ENCODE results near the gene LAX1.
A peak's percentile ranks its signal among the peaks of the same experiment; 100 is the strongest.
"Not testable (repeated sequence)": the region's sequence is repeated elsewhere in the genome, so short reads cannot be mapped to it uniquely, and the experiment has no call there.

Gene LAX1, protein sequence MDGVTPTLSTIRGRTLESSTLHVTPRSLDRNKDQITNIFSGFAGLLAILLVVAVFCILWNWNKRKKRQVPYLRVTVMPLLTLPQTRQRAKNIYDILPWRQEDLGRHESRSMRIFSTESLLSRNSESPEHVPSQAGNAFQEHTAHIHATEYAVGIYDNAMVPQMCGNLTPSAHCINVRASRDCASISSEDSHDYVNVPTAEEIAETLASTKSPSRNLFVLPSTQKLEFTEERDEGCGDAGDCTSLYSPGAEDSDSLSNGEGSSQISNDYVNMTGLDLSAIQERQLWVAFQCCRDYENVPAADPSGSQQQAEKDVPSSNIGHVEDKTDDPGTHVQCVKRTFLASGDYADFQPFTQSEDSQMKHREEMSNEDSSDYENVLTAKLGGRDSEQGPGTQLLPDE

DNA sequence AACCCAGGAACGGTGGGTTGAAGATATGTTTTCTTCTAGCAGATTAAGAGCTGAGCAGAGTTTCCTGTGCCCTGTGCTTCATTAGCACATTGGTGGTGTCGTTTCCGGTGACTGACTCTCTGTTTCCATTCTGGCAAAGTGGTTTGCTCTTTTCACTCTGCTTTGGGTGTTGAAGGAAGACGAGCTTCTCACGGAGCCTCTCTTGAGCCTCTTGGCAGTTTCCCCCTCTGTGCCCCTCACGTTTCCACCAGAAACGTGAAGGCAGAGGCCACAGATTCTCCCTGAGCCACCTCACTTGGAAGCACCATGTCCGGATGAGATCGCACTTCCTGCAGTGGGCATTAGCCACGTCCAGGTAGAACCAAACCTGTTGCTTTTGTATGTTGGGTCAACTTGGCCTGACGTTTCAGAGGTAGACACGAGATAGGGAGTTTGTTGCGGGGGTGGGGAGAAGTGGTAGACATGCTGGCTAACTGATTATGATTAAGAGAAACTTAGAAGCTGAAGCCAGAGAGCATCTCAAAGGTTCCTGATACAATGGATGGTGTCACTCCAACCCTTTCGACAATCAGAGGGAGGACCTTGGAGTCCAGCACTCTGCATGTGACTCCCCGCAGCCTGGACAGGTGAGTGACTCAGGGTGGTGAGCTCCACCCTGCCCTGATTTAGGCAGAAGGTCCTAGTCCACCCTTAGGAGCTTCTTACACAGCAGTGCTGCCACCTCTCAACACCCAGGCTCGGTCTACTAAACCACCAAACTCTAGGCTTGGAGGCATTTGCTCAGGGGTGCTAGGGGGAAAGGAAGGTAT, at the start of gene LAX1:
LAX1 (plus strand) TSS at position 155 of the 809 bp plus-strand sequence; CDS start at position 538, 383 bp downstream.
- DNase-seq, result peak; percentile 92

- no peak for DNase-seq
Measured at GRCh38 chr1:203717120-203717519, 47.9 kb upstream of the LAX1 start.

DNA sequence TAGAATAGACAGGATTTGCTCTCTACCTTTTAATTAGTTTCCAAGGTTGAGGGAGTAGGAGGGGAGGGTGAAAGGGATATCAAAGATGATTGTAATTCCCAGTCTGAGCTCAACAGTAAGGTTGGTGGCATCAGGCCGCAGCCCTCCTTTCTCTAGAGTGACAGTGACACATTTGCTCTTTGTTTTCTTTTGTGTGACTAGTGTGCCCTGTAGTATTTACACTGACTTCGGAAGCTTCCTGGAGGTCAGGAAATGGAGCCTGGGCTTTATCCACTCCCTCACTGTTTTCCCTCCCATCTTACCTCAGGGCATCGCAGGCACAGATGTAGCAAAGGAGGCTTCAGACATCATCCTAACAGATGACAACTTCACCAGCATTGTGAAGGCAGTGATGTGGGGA, 44.7 kb upstream of the LAX1 start:
- no peak for DNase-seq

- DNase-seq, result no peak
Measured at GRCh38 chr1:203722909-203723308, 42.1 kb upstream of the LAX1 start.

DNA sequence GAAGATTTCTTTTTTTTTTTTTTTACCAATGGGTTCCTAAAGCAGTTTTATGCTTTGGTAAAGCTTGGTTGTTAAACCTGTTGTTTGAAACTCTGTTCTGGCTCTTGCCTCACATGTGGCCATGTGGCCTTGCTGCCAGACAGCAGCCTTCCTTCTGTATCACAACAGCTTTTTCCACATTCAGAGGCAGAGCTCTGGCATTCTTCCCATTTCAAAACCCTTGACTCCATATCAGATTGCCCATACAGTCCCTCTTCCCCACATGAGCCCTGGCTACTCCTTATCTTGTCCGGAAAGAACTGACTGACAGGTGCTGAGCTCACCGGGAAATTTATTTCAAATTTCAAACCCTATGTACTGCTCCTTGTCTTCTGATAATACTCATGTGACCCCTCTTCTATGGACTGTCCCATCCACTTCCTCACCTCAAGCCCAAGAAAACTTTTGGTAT, 38.5 kb upstream of the LAX1 start:
- DNase-seq, result no peak

DNA sequence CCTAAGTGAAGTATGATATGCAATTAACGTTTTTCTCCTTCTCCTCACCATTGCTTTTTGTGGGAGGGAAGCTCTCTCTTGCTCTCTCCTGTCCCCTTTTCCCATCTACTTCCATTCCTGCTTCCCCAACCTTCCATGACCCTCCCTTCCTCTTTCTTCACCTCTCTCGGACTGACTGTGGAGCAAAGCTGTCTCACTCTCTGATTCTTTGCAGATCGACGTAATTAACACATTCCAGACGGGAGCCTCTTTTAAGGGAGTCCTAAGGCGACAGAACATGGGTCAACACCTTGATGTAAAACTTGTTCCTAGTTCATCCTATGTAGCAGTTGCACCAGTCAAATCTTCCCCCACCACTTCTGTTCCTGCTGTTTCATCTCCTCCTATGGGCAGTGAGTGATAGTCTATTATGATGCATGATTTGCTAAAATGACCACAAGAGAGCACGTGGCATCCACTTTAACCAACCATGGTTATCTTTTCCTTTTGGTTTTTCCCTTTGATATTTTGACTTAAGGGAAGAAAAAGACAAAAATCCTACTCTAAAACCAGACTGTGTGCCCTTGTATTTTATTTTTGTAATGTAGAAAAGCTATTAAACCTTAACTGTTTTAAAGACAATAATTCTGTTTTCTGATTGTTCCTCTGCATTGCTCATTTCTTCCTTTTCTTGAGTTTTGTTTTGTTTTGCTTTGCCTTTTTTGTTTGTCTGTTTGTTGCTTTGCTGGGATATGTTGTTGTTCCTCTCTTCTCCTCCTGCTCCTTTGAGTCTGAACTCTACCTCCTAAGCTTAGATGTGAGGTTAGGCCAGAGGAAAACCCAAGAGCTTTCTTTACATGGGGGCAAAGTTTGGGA, 31.7 kb upstream of the LAX1 start:
- no peak for DNase-seq

DNA sequence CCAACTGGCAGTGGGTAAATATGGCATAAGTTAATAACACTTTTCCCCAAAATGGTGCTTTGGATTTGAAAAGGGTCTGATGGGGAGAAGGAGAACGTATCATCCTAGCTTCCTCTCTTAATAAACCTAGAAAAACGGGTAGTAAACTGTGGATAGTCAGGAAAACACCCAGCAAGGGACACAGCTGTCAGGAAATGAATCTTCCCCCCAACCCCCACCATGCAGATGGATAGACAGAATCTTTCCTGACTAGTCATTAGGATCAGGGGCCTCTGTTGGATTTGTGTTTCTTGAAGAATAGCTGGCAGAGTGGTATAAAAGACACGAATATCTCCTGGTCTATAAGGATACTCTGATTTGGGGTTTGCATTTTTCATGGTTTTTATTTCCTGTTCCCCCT, 22.5 kb upstream of the LAX1 start:
- no peak for DNase-seq

GRCh38 chr1:203743091-203743571, 21.9 kb upstream of the LAX1 start:
- DNase-seq, result no peak

DNA sequence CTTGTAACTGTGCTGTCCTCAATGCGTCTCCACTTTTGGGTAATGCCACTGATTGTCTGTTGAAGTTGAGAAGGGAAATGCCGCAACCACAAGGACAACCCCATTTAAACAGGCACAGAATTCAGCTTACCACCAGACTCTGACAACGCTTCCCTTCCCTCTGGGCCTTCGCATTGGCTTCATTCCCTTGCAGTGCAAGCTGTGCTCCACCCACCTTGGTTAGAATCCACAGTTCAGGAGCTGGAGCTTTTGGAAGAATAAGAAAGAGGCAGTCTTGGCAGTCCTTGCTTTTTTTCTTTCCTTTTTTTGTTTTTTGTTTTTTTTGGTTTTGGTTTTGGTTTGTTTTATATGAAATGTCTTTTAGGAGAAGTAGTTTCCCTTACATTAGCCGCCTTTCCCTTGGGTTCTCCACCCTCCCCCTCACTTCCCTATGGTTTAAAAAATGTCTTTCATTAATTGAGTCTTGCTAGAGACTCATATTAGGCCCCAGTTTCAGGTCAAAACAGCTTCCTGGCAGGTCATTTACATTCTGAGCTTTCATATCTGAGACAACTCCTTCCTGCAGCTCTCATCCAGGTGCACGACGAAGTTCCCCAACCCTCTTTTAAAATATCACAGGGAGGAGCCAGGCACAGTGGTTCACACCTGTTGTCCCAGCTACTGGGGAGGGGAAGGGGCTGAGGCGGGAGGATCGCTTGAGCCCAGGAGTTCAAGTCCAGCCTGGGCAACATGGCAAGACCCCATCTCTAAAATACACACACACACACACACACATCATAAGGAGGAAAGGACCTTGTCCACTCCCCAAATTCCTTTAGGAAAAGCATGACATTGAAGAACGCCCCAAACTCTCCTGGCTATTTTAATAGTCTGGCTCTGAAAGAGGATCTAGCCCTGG, 20.7 kb upstream of the LAX1 start:
- peak; percentile 21 for DNase-seq

DNA sequence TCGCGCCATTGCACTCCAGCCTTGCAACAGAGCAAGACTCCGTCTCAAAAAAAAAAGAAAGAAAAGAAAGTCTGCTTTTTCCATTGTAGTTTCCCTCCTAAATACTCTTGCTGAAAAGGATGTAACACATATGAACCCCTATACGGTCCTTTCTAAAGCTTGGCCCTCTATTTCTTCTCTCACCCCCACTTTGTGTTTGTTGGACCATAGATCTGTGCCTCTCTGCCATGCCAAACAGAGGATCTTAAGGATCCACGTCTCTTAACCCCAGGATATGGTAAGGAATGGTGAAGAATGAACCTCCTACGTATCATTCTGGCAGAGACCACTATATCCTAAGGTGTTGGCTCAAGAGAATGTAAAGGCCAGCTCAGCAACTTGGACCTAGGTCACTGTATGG, 18.7 kb upstream of the LAX1 start:
- DNase-seq, result no peak

GRCh38 chr1:203751051-203751450, 13.9 kb upstream of the LAX1 start:
- no peak for DNase-seq

GRCh38 chr1:203751618-203752361, 13.2 kb upstream of the LAX1 start:
- not testable (repeated sequence) for DNase-seq

DNA sequence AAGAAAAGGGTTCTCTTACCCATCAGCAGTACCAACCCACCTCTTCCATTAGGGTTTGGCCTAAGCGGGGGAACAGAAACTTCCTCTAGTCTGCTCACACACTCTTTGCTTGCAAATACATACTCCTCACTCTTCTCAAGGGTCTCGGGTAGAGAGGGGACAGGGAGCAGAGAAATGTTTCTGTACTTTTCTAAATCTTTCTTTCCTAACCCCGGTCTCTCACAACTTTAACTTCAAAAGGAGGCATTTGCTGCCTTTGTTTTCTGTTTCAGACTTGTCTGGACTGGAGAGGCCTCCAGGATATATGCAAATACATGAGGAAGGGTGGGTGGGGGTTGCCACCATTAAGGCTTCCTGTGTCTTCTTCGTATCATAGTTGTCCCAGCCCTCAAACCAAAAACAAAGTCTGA, 10.5 kb upstream of the LAX1 start:
- no peak for DNase-seq

GRCh38 chr1:203756036-203756435, 8.9 kb upstream of the LAX1 start:
- no peak for DNase-seq

DNA sequence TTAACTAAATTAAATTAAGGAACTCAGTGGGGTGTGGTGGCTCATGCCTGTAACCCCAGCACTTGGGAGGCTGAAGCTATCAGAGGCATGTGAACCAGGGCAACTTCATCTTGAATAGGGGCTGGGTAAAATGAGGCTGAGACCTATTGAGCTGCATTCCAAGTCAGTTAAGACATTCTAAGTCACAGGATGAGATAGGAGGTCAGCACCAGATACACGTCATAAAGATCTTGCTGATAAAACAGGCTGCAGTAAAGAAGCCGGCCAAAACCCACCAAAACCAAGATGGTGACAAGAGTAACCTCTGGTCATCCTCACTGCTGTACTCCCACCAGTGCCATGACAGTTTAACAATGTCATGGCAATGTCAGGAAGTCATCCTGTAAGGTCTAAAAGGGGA, 6.2 kb upstream of the LAX1 start:
- not testable (repeated sequence) for DNase-seq

GRCh38 chr1:203760506-203760905, 4.5 kb upstream of the LAX1 start:
- no peak for DNase-seq

DNA sequence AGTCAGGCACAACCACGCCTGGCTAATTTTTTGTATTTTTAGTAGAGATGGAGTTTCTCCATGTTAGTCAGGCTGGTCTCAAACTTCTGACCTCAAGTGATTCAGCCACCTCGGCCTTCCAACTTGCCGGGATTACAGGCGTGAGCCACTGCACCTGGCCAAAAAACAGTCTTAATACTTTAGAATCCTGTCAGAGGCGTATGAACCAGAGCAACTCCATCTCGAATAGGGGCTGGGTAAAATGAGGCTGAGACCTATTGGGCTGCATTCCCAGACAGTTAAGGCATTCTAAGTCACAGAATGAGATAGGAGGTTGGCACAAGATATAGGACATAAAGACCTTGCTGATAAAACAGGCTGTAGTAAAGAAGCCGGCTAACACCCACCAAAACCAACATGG, 3.0 kb upstream of the LAX1 start:
- DNase-seq, result not testable (repeated sequence)

DNA sequence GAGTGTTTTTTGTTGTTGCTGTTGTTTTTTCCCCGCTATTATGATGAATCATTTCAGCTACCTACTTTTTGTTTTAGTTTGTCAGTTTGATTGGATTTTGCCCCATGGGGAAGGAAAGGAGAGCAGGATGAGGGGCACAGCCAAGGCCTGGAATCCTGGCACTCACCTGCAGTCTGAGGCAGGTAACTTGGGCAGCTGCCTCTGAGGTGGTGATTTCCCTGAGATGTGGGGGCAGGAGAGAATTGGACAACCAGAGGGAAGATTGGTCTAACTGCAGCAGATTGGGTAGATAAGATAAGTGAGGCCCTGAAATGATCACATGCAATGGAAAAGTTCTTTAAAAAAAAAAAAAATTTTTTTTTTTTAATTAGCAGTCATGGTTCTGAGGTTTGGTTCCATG, 1.5 kb upstream of the LAX1 start:
- no peak for DNase-seq

DNA sequence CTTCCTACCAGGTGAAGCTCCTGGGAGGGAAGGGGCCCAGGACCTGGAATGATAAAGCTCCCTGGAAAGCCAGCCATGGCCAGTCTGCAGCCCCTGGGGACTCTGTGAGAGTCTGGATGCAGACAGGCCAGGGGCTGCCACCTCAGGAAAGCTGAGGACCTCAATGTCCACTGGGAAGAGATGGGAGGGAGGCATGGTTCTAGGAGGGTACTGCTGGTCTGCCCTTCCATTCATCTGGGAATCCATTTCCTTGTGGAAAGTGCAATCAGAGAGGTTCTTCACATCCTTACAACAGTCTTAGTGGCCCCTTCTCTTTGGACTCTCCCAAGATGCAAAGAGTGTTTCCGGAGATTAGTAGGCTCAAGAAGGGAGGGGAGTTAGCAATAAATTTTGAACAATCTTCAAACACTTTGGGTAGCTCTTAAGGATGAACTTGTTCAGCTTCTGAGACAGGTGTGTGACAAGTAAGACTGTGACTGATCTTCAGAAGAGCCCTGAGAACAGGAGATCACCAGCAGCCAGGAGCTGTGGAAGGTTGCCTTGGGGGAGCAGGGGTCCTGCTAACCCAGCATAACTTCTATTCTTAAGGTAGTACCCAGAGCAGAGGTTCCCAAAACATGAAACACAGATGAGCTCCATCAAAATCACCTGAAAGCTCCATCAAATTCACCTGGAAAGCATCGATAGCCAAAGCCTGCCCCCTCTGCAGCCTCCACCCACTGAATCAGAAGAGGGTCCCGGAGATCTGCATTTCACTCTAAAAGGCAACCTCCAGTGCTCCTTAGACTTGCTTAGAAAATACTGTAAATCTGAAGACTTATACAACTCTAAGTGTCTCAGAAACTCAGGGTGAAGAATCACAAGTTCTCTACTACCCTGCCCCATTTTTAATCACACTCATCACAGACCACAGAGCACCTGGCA, 616 bp upstream of the LAX1 start:
- DNase-seq, result no peak

GRCh38 chr1:203768256-203768655, 3.3 kb downstream of the LAX1 start:
- DNase-seq, result no peak

Data from activated CD4-positive, alpha-beta T cell treated with anti-CD3 and anti-CD28 coated beads, Interleukin-2, amount 50 U/mL, for 16 hours (primary cell).